Ishikawa (cell line): Measurements from ENCODE around the gene ZXDA.

Experiments used
- CEBPB ChIP-seq: IDR thresholded peaks from 2 replicates; pipeline ENCODE4 v1.6.1; 2012
- CREB1 ChIP-seq: IDR thresholded peaks from 2 replicates; pipeline ENCODE4 v1.6.1; 2012; ENCODE audit warnings: low read depth
- EGR1 ChIP-seq: IDR thresholded peaks from 2 replicates; pipeline ENCODE4 v1.6.1; 2012
- EP300 ChIP-seq: IDR thresholded peaks from 2 replicates; pipeline ENCODE4 v1.6.1; 2012; ENCODE audit warnings: borderline replicate concordance
- FOXM1 ChIP-seq: IDR thresholded peaks from 2 replicates; pipeline ENCODE4 v1.6.1; 2012; ENCODE audit warnings: low read depth, borderline replicate concordance
- NFIC ChIP-seq: IDR thresholded peaks from 2 replicates; pipeline ENCODE4 v1.6.1; 2012
- RAD21 ChIP-seq: IDR thresholded peaks from 2 replicates; pipeline ENCODE4 v1.6.1; 2012; ENCODE audit warnings: low read depth
- TAF1 ChIP-seq: IDR thresholded peaks from 2 replicates; pipeline ENCODE4 v1.6.1; 2012; ENCODE audit warnings: low read depth, mild to moderate bottlenecking
- TCF12 ChIP-seq: IDR thresholded peaks from 2 replicates; pipeline ENCODE4 v1.6.1; 2012; ENCODE audit warnings: low read depth
- TEAD4 ChIP-seq: IDR thresholded peaks from 2 replicates; pipeline ENCODE4 v1.6.1; 2012
- YY1 ChIP-seq: IDR thresholded peaks from 2 replicates; pipeline ENCODE4 v1.6.1; 2012; ENCODE audit warnings: low read depth
- ZBTB7A ChIP-seq: IDR thresholded peaks from 2 replicates; pipeline ENCODE4 v1.6.1; 2012; ENCODE audit warnings: low read depth
- TF ChIP-seq, protein P1 (sequence below): IDR thresholded peaks from 2 replicates; pipeline ENCODE4 v1.6.1; 2012
- TF ChIP-seq, protein P2 (sequence below): IDR thresholded peaks from 2 replicates; pipeline ENCODE4 v1.6.1; 2012
- TF ChIP-seq, protein P3 (sequence below): IDR thresholded peaks from 2 replicates; pipeline ENCODE4 v1.6.1; 2012; ENCODE audit warnings: low read depth, mild to moderate bottlenecking

Gene ZXDA

DNA sequence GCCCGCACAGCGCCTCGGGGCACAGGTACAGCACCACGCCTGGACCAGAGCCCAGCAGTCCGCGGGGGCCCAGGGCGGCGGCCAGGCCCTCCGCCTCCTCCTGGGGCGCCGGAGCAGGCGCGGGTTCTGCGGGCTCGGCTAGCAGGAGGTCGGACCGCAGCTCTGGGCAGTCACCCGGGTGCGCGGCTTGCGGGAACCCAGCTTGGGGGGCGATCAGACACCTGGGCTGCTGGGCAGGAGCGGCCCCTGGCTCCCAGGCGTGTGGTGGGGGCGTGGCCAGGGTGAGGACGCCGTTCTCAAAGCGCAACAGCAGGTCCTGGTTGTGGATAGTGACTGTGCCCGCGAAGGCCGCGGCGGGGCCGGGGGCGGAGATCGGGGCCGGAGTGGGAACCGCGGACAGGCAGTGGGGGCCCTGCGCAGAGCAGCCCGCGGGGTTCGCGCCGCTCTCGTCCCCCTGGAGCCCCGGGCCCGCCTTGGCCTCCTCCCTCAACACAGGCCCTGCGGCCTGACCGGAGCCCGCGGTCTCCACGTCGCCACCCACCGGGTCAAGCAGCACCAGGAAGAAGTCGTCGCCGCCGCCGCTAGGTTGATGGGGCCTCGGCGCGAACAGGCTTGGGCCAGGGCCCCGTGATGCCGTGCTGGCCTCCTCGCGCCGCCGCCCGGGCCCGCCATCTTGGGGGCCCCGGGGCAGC, 517 bp downstream of the ZXDA start:
- TF ChIP-seq YY1: 0 out of 2 replicates have a peak, but pooled peaks have one; percentile 19

DNA sequence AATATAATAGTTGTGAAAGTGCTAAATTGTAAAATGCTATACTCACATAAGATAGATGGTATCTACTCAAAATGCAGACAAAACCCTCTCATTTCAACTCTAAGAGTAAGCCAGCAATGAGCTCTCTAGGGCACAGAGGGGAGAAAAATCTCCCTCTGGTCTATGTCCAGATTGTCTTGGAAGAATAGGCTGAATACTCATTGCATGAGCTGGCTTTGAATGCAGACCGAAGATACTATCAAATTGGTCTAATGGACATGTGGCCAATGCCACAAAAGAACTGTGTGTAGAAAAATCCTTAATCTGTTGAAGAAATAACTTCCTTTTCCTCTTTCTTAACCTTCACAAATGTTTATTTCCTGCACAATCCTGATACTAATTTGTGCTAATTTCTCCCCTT, 3.5 kb downstream of the ZXDA start:
- no peak for TF ChIP-seq TEAD4
- TF ChIP-seq, protein P1, sequence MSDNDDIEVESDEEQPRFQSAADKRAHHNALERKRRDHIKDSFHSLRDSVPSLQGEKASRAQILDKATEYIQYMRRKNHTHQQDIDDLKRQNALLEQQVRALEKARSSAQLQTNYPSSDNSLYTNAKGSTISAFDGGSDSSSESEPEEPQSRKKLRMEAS: no peak
- no peak for TF ChIP-seq TCF12
- TF ChIP-seq, protein P2, sequence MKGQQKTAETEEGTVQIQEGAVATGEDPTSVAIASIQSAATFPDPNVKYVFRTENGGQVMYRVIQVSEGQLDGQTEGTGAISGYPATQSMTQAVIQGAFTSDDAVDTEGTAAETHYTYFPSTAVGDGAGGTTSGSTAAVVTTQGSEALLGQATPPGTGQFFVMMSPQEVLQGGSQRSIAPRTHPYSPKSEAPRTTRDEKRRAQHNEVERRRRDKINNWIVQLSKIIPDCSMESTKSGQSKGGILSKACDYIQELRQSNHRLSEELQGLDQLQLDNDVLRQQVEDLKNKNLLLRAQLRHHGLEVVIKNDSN: no peak
- TF ChIP-seq CEBPB: no peak
- TF ChIP-seq RAD21: no peak
- no peak for TF ChIP-seq TAF1
- no peak for TF ChIP-seq FOXM1
- TF ChIP-seq EP300: no peak
- TF ChIP-seq ZBTB7A: no peak
- TF ChIP-seq, protein P3, sequence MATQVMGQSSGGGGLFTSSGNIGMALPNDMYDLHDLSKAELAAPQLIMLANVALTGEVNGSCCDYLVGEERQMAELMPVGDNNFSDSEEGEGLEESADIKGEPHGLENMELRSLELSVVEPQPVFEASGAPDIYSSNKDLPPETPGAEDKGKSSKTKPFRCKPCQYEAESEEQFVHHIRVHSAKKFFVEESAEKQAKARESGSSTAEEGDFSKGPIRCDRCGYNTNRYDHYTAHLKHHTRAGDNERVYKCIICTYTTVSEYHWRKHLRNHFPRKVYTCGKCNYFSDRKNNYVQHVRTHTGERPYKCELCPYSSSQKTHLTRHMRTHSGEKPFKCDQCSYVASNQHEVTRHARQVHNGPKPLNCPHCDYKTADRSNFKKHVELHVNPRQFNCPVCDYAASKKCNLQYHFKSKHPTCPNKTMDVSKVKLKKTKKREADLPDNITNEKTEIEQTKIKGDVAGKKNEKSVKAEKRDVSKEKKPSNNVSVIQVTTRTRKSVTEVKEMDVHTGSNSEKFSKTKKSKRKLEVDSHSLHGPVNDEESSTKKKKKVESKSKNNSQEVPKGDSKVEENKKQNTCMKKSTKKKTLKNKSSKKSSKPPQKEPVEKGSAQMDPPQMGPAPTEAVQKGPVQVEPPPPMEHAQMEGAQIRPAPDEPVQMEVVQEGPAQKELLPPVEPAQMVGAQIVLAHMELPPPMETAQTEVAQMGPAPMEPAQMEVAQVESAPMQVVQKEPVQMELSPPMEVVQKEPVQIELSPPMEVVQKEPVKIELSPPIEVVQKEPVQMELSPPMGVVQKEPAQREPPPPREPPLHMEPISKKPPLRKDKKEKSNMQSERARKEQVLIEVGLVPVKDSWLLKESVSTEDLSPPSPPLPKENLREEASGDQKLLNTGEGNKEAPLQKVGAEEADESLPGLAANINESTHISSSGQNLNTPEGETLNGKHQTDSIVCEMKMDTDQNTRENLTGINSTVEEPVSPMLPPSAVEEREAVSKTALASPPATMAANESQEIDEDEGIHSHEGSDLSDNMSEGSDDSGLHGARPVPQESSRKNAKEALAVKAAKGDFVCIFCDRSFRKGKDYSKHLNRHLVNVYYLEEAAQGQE: no peak

DNA sequence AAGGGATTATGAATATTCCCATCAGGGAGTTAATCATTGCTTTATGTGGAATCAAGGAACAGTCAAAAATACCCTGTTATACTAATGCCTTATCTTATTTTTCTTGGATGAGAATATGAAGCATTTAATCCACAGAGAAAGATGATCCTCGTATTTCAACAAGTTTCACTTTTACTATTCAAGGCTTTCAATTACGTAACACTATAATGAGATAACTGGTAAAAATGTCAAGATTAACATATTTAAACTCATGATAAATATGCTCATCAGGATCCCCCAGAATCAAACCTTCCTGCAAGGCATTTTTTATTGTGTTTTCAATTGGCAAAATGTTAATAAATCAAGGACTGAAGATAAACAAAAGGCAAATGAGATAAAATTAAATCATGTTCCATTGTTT, 5.1 kb downstream of the ZXDA start:
- no peak for TF ChIP-seq TEAD4
- no peak for TF ChIP-seq YY1
- no peak for TF ChIP-seq EP300
- no peak for TF ChIP-seq CREB1
- no peak for TF ChIP-seq TCF12
- no peak for TF ChIP-seq CEBPB
- TF ChIP-seq, protein P1: no peak
- no peak for TF ChIP-seq TAF1
- TF ChIP-seq EGR1: no peak
- no peak for TF ChIP-seq NFIC

DNA sequence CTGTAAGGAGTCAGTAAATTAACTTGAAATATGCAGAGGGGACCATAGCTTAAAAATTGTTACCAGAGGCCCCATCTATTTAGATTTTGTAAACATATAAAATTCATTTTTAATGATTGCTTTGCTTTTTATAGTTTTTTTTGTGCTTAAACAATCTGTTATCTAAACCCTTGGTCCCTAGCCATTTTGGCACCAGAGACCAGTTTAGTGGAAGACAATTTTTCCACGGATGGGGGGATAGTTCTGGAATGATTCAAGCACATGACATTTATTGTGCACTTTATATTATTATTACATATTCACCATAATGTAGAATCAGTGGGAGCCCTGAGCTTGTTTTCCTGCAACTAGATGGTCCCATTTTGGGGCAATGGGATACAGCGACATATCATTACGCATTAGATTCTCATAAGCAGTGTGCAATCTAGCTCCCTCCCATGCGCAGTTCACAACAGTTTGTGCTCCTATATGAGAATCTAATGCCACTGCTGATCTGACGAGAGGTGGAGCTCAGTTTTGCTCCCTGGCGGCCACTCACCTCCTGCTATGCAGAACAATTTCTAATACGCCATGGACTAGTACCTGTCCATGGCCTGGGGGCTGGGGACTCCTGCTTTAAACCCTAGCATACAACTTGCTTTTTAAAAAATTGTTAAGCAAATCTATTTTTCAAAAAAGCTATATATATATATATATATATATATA, 5.9 kb downstream of the ZXDA start:
- no peak for TF ChIP-seq RAD21
- no peak for TF ChIP-seq NFIC
- TF ChIP-seq ZBTB7A: no peak
- TF ChIP-seq YY1: no peak
- TF ChIP-seq, protein P1: no peak
- TF ChIP-seq EGR1: no peak
- no peak for TF ChIP-seq EP300
- TF ChIP-seq TEAD4: no peak
- TF ChIP-seq, protein P3: no peak
- TF ChIP-seq, protein P2: no peak
- no peak for TF ChIP-seq CEBPB
- no peak for TF ChIP-seq TCF12
- TF ChIP-seq CREB1: no peak
- TF ChIP-seq TAF1: no peak
- TF ChIP-seq FOXM1: no peak

DNA sequence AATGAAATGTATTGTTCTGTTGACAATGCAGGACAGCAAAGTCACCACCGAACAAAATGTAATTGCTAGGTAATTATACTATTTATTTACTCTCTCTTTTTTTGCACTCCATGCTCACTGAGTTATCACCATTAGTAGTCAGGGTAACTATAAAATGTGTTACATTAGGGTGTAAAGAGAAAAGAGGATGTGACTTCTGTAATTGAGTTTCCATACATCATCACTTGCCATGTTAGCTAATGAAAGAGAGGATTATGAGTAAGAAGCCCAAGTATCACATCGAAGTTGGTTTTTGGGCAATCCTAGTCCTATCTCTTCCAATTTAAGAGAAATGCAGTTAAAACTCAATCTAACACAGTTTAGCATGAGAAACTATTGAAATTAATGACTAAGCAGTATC, 7.6 kb downstream of the ZXDA start:
- TF ChIP-seq ZBTB7A (no peak), EP300 (no peak), EGR1 (no peak), NFIC (no peak), RAD21 (no peak), FOXM1 (no peak), YY1 (no peak), CREB1 (no peak), TEAD4 (no peak), TCF12 (no peak), CEBPB (no peak)
- TF ChIP-seq, protein P3: no peak
- TF ChIP-seq, protein P1: no peak
